Measurements from ENCODE around the gene DPRX.

The DPRX gene

GRCh38 chr19:53608381-53608780 is 23.4 kb upstream of the DPRX start:
- Histone ChIP-seq H3K27ac (ENCODE audit: low read depth in 2 of 2, low read length in 2 of 2) (no peak overlapping the region), H3K27me3 (ENCODE audit: control insufficient read depth in 2 of 2, insufficient read depth in 2 of 2, low read length in 2 of 2) (no peaks in the 10 kb centered on the region), H3K4me3 (ENCODE audit: low read length in 2 of 2) (no peak overlapping the region), H3K9me3 (ENCODE audit: control insufficient read depth in 2 of 2, low read length in 2 of 2) (no peaks in the 10 kb centered on the region), H3K4me1 (ENCODE audit: control insufficient read depth in 2 of 2, insufficient read depth in 2 of 2, low read length in 2 of 2) (no peaks in the 10 kb centered on the region), H3K36me3 (ENCODE audit: control insufficient read depth in 2 of 2, insufficient read depth in 2 of 2, low read length in 2 of 2) (no peaks in the 10 kb centered on the region), H3K9ac (ENCODE audit: low read depth in 1 of 2, low read length in 2 of 2) (no peak overlapping the region)

- no peak overlapping the region for H3K9ac ChIP-seq (ENCODE audit: low read depth in 1 of 2, low read length in 2 of 2)
- H3K36me3 ChIP-seq (ENCODE audit: control insufficient read depth in 2 of 2, insufficient read depth in 2 of 2, low read length in 2 of 2): no peaks in the 10 kb centered on the region
- no peaks in the 10 kb centered on the region for H3K9me3 ChIP-seq (ENCODE audit: control insufficient read depth in 2 of 2, low read length in 2 of 2)
- no peaks in the 10 kb centered on the region for H3K4me1 ChIP-seq (ENCODE audit: control insufficient read depth in 2 of 2, insufficient read depth in 2 of 2, low read length in 2 of 2)
- no peak overlapping the region for H3K4me3 ChIP-seq (ENCODE audit: low read length in 2 of 2)
- H3K27me3 ChIP-seq (ENCODE audit: control insufficient read depth in 2 of 2, insufficient read depth in 2 of 2, low read length in 2 of 2): no peaks in the 10 kb centered on the region
- H3K27ac ChIP-seq (ENCODE audit: low read depth in 2 of 2, low read length in 2 of 2): no peak overlapping the region
Measured at GRCh38 chr19:53612762-53613526, 18.9 kb upstream of the DPRX start.

GRCh38 chr19:53621885-53622740 is 9.7 kb upstream of the DPRX start:
- no peak overlapping the region for H3K4me3 ChIP-seq (ENCODE audit: low read length in 2 of 2)
- H3K4me1 ChIP-seq (ENCODE audit: control insufficient read depth in 2 of 2, insufficient read depth in 2 of 2, low read length in 2 of 2): no peaks in the 10 kb centered on the region
- no peaks in the 10 kb centered on the region for H3K36me3 ChIP-seq (ENCODE audit: control insufficient read depth in 2 of 2, insufficient read depth in 2 of 2, low read length in 2 of 2)
- no peak overlapping the region for H3K27ac ChIP-seq (ENCODE audit: low read depth in 2 of 2, low read length in 2 of 2)
- no peaks in the 10 kb centered on the region for H3K27me3 ChIP-seq (ENCODE audit: control insufficient read depth in 2 of 2, insufficient read depth in 2 of 2, low read length in 2 of 2)
- no peak overlapping the region for H3K9ac ChIP-seq (ENCODE audit: low read depth in 1 of 2, low read length in 2 of 2)
- H3K9me3 ChIP-seq (ENCODE audit: control insufficient read depth in 2 of 2, low read length in 2 of 2): no peaks in the 10 kb centered on the region

GRCh38 chr19:53624771-53625545 is 6.8 kb upstream of the DPRX start:
- Histone ChIP-seq H3K9ac (ENCODE audit: low read depth in 1 of 2, low read length in 2 of 2) (no peak overlapping the region), H3K27me3 (ENCODE audit: control insufficient read depth in 2 of 2, insufficient read depth in 2 of 2, low read length in 2 of 2) (no peaks in the 10 kb centered on the region), H3K36me3 (ENCODE audit: control insufficient read depth in 2 of 2, insufficient read depth in 2 of 2, low read length in 2 of 2) (no peaks in the 10 kb centered on the region), H3K4me1 (ENCODE audit: control insufficient read depth in 2 of 2, insufficient read depth in 2 of 2, low read length in 2 of 2) (no peaks in the 10 kb centered on the region), H3K4me3 (ENCODE audit: low read length in 2 of 2) (no peak overlapping the region), H3K9me3 (ENCODE audit: control insufficient read depth in 2 of 2, low read length in 2 of 2) (no peaks in the 10 kb centered on the region), H3K27ac (ENCODE audit: low read depth in 2 of 2, low read length in 2 of 2) (no peak overlapping the region)

GRCh38 chr19:53626486-53626885 is 5.3 kb upstream of the DPRX start:
- Histone ChIP-seq H3K27me3 (ENCODE audit: control insufficient read depth in 2 of 2, insufficient read depth in 2 of 2, low read length in 2 of 2) (no peaks in the 10 kb centered on the region), H3K27ac (ENCODE audit: low read depth in 2 of 2, low read length in 2 of 2) (no peak overlapping the region), H3K9me3 (ENCODE audit: control insufficient read depth in 2 of 2, low read length in 2 of 2) (no peaks in the 10 kb centered on the region), H3K9ac (ENCODE audit: low read depth in 1 of 2, low read length in 2 of 2) (no peak overlapping the region), H3K4me1 (ENCODE audit: control insufficient read depth in 2 of 2, insufficient read depth in 2 of 2, low read length in 2 of 2) (no peaks in the 10 kb centered on the region), H3K36me3 (ENCODE audit: control insufficient read depth in 2 of 2, insufficient read depth in 2 of 2, low read length in 2 of 2) (no peaks in the 10 kb centered on the region), H3K4me3 (ENCODE audit: low read length in 2 of 2) (no peak overlapping the region)

GRCh38 chr19:53626976-53627375 is 4.8 kb upstream of the DPRX start:
- H3K9ac ChIP-seq (ENCODE audit: low read depth in 1 of 2, low read length in 2 of 2): no peak overlapping the region
- no peaks in the 10 kb centered on the region for H3K36me3 ChIP-seq (ENCODE audit: control insufficient read depth in 2 of 2, insufficient read depth in 2 of 2, low read length in 2 of 2)
- no peak overlapping the region for H3K27ac ChIP-seq (ENCODE audit: low read depth in 2 of 2, low read length in 2 of 2)
- H3K27me3 ChIP-seq (ENCODE audit: control insufficient read depth in 2 of 2, insufficient read depth in 2 of 2, low read length in 2 of 2): no peaks in the 10 kb centered on the region
- no peaks in the 10 kb centered on the region for H3K9me3 ChIP-seq (ENCODE audit: control insufficient read depth in 2 of 2, low read length in 2 of 2)
- no peaks in the 10 kb centered on the region for H3K4me1 ChIP-seq (ENCODE audit: control insufficient read depth in 2 of 2, insufficient read depth in 2 of 2, low read length in 2 of 2)
- no peak overlapping the region for H3K4me3 ChIP-seq (ENCODE audit: low read length in 2 of 2)

- Histone ChIP-seq H3K36me3 (ENCODE audit: control insufficient read depth in 2 of 2, insufficient read depth in 2 of 2, low read length in 2 of 2) (no peaks in the 10 kb centered on the region), H3K9me3 (ENCODE audit: control insufficient read depth in 2 of 2, low read length in 2 of 2) (no peaks in the 10 kb centered on the region), H3K4me1 (ENCODE audit: control insufficient read depth in 2 of 2, insufficient read depth in 2 of 2, low read length in 2 of 2) (no peaks in the 10 kb centered on the region), H3K4me3 (ENCODE audit: low read length in 2 of 2) (no peak overlapping the region), H3K27ac (ENCODE audit: low read depth in 2 of 2, low read length in 2 of 2) (no peak overlapping the region), H3K27me3 (ENCODE audit: control insufficient read depth in 2 of 2, insufficient read depth in 2 of 2, low read length in 2 of 2) (no peaks in the 10 kb centered on the region), H3K9ac (ENCODE audit: low read depth in 1 of 2, low read length in 2 of 2) (no peak overlapping the region)
Measured at GRCh38 chr19:53634768-53635167, 3.0 kb downstream of the DPRX start.

- H3K9ac ChIP-seq (ENCODE audit: low read depth in 1 of 2, low read length in 2 of 2): no peak overlapping the region
- H3K27ac ChIP-seq (ENCODE audit: low read depth in 2 of 2, low read length in 2 of 2): no peak overlapping the region
- no peaks in the 10 kb centered on the region for H3K27me3 ChIP-seq (ENCODE audit: control insufficient read depth in 2 of 2, insufficient read depth in 2 of 2, low read length in 2 of 2)
- no peaks in the 10 kb centered on the region for H3K9me3 ChIP-seq (ENCODE audit: control insufficient read depth in 2 of 2, low read length in 2 of 2)
- no peaks in the 10 kb centered on the region for H3K4me1 ChIP-seq (ENCODE audit: control insufficient read depth in 2 of 2, insufficient read depth in 2 of 2, low read length in 2 of 2)
- no peak overlapping the region for H3K4me3 ChIP-seq (ENCODE audit: low read length in 2 of 2)
- no peaks in the 10 kb centered on the region for H3K36me3 ChIP-seq (ENCODE audit: control insufficient read depth in 2 of 2, insufficient read depth in 2 of 2, low read length in 2 of 2)
Measured at GRCh38 chr19:53639471-53639870, 7.7 kb downstream of the DPRX start.

- Histone ChIP-seq H3K36me3 (ENCODE audit: control insufficient read depth in 2 of 2, insufficient read depth in 2 of 2, low read length in 2 of 2) (no peaks in the 10 kb centered on the region), H3K27me3 (ENCODE audit: control insufficient read depth in 2 of 2, insufficient read depth in 2 of 2, low read length in 2 of 2) (no peaks in the 10 kb centered on the region), H3K9me3 (ENCODE audit: control insufficient read depth in 2 of 2, low read length in 2 of 2) (no peaks in the 10 kb centered on the region), H3K4me3 (ENCODE audit: low read length in 2 of 2) (no peak overlapping the region), H3K9ac (ENCODE audit: low read depth in 1 of 2, low read length in 2 of 2) (no peak overlapping the region), H3K27ac (ENCODE audit: low read depth in 2 of 2, low read length in 2 of 2) (no peak overlapping the region), H3K4me1 (ENCODE audit: control insufficient read depth in 2 of 2, insufficient read depth in 2 of 2, low read length in 2 of 2) (no peaks in the 10 kb centered on the region)
Measured at GRCh38 chr19:53642381-53643099, 10.7 kb downstream of the DPRX start.
